Measurements from ENCODE around the gene CCNY.

Gene CCNY

GRCh38 chr10:35365994-35366393 lies 29.7 kb downstream of the CCNY start:
- no peak for DNase-seq (ENCODE audit: low read depth)
- no peak overlapping the region for H3K4me3 ChIP-seq (ENCODE audit: low read depth, low read length)
- no peak for TF ChIP-seq CTCF (IDR thresholded peaks at IDR 0.05; ENCODE audit: control insufficient read depth, extremely low read depth, insufficient read depth)

- no peak overlapping the region for H3K4me3 ChIP-seq (ENCODE audit: low read depth, low read length)
- no peak for DNase-seq (ENCODE audit: low read depth)
- TF ChIP-seq CTCF (IDR thresholded peaks at IDR 0.05; ENCODE audit: control insufficient read depth, extremely low read depth, insufficient read depth) = no peak
Measured at GRCh38 chr10:35367107-35367859, 31.0 kb downstream of the CCNY start.

GRCh38 chr10:35367982-35368381 lies 31.7 kb downstream of the CCNY start:
- DNase-seq (ENCODE audit: low read depth) = no peak
- TF ChIP-seq CTCF (IDR thresholded peaks at IDR 0.05; ENCODE audit: control insufficient read depth, extremely low read depth, insufficient read depth) = no peak
- no peak overlapping the region for H3K4me3 ChIP-seq (ENCODE audit: low read depth, low read length)

- no peak for DNase-seq (ENCODE audit: low read depth)
- TF ChIP-seq CTCF (IDR thresholded peaks at IDR 0.05; ENCODE audit: control insufficient read depth, extremely low read depth, insufficient read depth) = no peak
- H3K4me3 ChIP-seq (ENCODE audit: low read depth, low read length) = no peak overlapping the region
Measured at GRCh38 chr10:35368485-35369048, 32.3 kb downstream of the CCNY start.

GRCh38 chr10:35369049-35369611 lies 32.8 kb downstream of the CCNY start:
- no peak for TF ChIP-seq CTCF (IDR thresholded peaks at IDR 0.05; ENCODE audit: control insufficient read depth, extremely low read depth, insufficient read depth)
- no peak for DNase-seq (ENCODE audit: low read depth)
- no peak overlapping the region for H3K4me3 ChIP-seq (ENCODE audit: low read depth, low read length)

GRCh38 chr10:35371731-35372130 lies 35.4 kb downstream of the CCNY start:
- no peak for DNase-seq (ENCODE audit: low read depth)
- TF ChIP-seq CTCF (IDR thresholded peaks at IDR 0.05; ENCODE audit: control insufficient read depth, extremely low read depth, insufficient read depth) = no peak
- H3K4me3 ChIP-seq (ENCODE audit: low read depth, low read length) = no peak overlapping the region

Data from LNCaP clone FGC (cell line).